GM18909 (cell line): ENCODE measurements around the gene HES6.

Experiments used
- ATAC-seq: cut with Tn5 transposase; IDR thresholded peaks from one replicate; pipeline ENCODE4 v1.9.1; 2021; ENCODE audit warnings: mild to moderate bottlenecking; ENCODE audit not compliant: unreplicated experiment, poor library complexity

HES6 gene

GRCh38 chr2:238256111-238256510 lies 16.3 kb upstream of the HES6 start:
- ATAC-seq, result no peak

- ATAC-seq, result no peak
These were observed 15.8 kb upstream of the HES6 start for GRCh38 chr2:238255636-238256035.

- no peak for ATAC-seq
These were observed 15.3 kb upstream of the HES6 start for GRCh38 chr2:238255151-238255551.

DNA sequence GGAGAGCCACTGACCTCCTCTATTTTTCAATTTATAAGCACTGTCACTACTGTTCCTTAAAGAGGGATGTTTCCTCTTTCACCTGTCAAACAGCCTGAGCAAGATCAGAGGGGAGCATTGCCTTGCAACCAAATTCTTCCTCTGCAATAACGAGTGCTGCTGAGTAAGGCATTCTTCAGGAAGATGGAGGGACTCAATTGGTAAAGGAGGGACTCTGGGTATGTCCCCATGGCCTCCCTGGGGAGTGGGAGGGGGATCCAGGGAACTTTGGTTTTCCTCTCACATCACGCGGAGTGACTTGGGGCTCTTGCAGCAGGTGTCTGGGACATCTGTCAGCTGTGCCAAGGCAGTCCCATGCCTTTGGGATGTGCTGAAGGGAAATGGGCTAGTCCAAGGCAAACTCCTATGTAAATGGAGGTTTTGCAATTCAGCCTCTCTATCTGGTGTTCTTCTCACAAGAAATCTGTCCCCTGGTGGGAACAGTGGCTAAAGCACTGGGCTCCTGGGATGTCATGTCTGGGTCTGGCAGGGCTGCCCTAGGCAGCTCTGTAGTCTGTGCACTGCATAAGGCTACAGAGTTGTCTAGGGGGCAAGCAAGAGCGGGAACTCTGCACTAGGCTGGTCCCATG lies 14.4 kb upstream of the HES6 start:
- ATAC-seq, result no peak

DNA sequence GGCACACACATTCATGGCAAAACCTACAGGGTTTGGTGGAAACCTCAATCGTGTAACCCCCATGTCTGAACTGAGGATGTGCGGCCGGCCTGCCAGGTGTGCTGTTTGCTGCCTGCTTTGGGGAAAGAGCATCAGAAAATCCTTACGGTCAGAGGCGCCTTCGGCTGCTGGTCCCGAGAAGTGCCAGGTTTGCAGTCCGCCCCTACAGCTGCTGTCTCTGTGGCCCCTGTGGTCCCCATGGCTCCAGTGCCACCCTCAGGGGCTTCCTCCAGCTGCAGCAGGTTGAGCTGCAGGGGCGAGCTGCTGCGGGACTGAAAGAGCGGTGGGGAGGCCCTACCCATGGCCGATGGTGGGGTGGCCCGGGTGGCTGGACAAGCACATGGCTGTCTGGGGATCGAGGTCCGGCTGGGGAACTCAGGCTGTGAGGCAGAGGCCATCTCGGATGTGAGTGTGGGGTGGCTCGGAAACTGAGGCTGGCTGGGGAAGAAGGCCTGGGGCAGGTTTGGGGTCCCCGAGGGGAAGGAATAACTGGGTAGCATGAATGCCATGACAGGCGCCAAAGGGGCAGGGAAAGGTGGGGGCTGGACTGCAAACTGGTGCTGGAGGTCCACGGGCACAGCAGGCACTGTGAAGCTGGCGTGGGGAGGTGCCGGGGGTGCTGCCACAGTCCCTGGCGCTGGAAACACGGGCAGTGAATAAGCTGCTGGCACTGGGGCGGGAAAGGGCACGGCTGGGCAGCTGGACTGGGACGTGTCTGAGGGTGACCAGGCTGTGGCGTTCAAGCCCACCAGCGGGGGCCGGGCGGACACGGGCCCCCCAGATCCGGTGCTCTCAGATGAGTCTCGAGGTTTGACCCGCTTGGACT lies 13.2 kb upstream of the HES6 start:
- ATAC-seq, result no peak

GRCh38 chr2:238251986-238252385 lies 12.1 kb upstream of the HES6 start:
- no peak for ATAC-seq

DNA sequence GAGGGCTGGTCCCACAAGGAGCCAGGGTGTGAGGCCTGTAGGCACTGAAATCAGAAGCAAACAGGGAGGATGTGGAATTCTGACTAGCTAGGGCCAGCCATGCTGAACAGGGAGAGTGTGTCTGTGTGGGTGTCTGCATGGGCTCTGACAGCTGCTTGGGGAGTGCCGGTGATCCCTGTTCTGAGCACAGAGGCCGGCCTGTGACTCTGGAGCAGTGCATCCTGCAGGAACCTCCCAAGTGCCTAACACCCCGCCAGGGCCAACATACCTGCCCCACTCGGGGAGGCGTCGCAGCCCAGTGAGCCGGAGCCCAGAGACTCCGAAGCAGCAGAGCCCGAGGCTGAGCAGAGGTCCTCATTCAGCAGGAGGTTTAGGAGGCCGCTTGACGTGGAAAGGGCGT lies 11.5 kb upstream of the HES6 start:
- no peak for ATAC-seq

DNA sequence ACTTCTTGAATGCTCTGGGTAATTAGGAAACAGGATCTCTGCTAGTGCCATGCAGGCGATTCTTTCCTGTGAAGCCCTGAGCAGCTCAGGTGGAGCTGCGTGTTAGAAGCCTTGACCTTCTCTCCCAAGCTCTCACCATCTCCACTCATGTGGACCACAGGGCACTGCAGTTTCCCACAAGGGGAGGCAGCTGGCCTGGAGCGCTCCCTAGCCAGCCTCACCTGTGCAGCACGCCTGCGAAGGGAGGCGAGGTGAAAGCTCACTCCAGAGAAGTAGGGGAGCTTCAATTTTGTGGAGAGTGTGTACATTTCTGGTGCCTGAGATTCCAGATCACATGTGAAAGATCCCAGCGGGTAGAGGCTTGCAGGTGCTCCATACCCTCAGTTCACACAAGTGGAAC lies 11.1 kb upstream of the HES6 start:
- no peak for ATAC-seq

- no peak for ATAC-seq
These were observed 8.1 kb upstream of the HES6 start for GRCh38 chr2:238247841-238248453.

- no peak for ATAC-seq
These were observed 7.4 kb upstream of the HES6 start for GRCh38 chr2:238247002-238247822.

DNA sequence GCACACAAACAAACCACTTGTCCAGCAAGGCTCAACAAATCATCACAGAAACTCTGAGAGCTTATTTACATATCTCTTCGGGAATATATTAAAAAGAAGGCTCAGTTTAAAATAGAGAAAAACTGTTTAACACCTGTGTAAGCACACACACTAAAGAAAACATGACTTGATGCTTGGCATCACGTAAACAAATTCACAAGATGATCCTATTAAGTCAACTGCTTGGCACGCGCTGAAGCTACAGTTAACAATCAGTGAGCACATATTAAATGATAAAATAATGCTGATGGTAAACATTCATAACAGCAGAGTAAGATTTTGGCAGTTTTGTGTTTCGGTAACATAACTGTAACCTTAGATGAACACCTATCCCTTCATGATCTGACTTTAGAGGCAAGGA lies 4.3 kb upstream of the HES6 start:
- no peak for ATAC-seq

GRCh38 chr2:238243496-238244076 lies 3.7 kb upstream of the HES6 start:
- ATAC-seq, result no peak

- no peak for ATAC-seq
These were observed 3.1 kb upstream of the HES6 start for GRCh38 chr2:238242731-238243495.

DNA sequence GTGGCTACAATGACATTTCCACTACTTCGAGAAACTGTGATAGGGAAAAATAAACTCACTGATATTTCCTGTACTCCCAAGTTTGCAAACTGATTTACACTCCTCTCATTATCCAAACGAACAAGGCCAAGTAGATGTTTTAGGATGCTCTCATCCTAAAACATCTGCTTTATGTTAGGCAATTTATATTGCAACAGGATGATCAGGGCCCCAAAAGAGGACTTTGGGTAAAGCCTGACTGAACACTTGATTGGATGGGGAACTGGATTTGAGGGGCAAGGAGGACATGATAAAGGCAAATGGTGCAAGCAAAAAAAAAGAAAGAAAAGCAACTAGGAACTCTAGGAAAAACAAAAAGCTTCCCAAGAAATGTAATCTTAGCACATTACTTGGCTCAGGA lies 2.1 kb upstream of the HES6 start:
- ATAC-seq, result no peak

DNA sequence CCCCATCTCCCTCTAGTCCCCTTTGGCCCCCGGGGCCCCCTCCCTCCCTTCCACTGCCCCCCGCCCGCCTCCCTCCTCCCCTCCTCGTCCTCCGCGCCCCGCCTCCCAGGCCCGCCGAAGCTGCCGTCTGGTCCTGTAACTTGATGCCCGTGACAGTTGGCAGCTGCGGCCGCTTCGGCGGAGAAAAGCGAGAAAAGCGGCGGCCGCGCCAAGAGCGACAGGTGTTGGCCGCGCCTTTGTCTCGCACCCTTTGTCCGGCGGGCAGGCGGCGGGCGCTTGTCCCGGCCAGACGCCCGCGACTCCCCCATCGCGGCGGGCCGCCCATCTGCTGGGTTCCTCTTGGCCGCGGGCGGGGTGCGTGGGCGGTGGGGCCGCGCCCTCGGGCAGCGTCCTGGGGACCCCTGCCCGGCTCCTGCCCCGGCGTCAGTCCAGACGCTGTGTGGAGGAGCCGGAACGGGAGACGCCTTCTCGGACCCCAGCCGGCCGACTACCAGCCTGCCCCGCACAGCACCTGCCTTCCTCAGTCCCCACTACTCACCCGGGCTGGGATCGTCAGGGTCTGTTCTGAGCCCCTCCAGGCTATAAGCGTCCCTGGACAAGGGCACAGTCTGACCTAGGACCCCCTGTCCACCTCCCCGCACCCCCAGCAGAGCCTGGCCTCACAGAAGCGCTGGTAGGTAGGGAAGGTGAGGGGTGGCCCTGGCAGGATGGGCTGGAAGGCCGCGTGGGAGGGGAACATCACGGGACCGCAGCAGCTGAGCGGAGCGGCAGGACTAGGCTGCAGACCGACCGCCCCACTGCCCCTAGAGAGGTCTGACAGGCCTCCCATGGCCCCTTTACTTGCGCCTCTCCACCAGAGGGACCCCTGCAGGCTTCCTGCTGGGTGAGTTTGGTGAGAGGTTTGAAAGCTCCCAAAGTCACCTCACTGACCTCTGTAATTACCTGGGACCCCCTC lies 1.2 kb upstream of the HES6 start:
- ATAC-seq, result no peak

GRCh38 chr2:238239543-238239862 lies 335 bp downstream of the HES6 start:
- no peak for ATAC-seq

DNA sequence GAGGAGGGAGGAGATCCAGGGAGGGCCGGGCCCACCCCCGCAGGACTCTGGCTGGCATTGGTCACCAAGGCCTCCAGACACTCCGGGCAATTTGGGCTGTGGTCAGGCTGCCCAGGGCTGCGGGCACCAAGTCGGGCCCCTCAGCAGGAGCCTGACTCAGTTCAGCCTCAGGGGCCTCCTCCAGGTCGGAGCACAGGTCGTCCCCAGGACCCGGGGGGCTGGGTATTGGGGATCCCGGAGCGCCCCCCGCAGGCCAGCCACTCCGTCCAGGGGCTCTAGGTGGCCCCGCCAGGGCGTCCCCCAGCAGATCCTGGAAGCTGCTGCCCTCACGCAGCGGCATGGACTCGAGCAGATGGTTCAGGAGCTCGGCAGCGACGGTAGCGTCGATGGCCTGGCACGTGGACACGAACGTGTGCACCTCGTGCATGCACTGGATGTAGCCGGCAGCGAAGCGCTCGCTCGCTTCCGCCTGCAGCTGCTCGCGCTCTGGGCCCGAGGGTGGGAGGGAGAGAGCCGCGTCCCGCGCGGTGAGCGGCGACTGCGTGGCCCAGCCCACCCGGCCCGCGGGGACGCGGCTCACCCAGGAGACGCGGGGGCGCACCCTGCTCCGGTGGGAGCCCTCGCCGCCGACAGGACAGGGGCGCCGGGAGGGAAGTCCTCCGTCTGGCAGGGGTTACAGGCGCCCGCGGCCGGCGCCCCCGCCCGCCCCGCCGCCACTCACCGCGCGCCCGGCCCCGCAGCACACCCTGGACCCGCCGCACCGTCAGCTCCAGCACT lies 884 bp downstream of the HES6 start:
- ATAC-seq, result no peak

DNA sequence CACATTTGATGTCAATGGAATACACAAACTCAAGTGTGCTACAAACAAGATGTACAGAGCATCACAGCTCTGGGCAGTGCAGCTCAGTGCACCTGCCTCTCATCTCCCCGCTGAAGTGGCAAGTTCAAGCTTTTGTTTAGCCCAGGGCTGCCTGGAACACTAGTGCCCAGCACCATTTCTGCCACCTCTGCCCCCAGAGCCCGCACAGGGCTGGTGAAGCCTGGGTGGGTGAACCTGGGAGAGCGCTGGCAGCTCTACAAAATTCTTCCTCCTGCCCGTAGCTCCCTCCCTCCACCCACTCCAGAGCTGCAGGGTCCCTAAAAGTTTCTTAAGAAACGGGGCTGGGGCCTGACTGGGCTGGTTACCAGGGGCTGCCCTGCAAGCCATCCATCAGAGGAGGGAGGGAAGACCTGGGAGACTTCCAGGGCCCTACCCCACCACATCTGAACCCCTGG lies 1.5 kb downstream of the HES6 start:
- no peak for ATAC-seq
